GM19023 (cell line): ENCODE data around the gene TRAF4.
"Not testable (repeated sequence)": the region's sequence is repeated elsewhere in the genome, so short reads cannot be mapped to it uniquely, and the experiment has no call there.

Experiments
- ATAC-seq: cut with Tn5 transposase; IDR thresholded peaks from one replicate; pipeline ENCODE4 v1.9.1; 2021; ENCODE audit warnings: mild to moderate bottlenecking, moderate library complexity; ENCODE audit not compliant: unreplicated experiment

TRAF4 gene

GRCh38 chr17:28765038-28765437 lies 21.2 kb downstream of the TRAF4 start:
- ATAC-seq: no peak

GRCh38 chr17:28773736-28774135 lies 29.9 kb downstream of the TRAF4 start:
- no peak for ATAC-seq

DNA sequence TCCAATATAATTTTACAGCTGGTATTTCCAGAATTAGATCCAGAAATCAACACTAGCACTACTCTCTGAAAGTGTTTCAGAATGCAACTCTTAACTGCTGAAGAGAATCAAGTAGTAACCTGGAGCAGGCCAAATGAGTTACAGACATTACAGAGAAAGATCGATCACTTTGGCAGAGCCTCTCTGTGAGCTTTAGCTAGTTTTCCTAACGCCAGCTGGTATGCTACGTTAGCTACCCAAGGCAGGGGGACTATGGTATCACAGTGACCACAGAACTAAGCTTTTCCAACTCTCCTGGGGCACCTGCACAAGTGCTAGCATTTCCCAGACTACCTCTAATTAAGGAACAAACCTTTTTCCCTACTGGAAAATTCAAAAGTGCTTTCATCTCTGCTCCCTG lies 30.4 kb downstream of the TRAF4 start:
- ATAC-seq: no peak

DNA sequence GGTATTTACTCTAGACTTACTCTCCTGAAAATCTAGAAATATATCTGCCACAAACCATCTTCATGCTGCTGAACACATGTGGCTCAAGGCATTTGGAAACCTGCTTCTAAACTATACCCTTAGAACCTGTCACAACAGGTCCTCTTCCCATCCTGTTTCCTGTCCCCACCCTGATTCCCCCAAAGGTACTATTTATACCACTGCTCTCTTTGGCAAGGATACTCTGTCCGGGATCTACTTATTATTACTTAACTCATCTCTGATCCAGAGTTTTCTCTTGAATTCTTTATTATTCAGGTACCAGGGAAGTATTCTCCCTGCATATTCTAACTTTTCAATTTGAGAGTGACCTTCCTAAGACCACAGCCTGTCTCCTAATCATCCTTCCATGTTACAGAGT lies 33.4 kb downstream of the TRAF4 start:
- ATAC-seq: no peak

DNA sequence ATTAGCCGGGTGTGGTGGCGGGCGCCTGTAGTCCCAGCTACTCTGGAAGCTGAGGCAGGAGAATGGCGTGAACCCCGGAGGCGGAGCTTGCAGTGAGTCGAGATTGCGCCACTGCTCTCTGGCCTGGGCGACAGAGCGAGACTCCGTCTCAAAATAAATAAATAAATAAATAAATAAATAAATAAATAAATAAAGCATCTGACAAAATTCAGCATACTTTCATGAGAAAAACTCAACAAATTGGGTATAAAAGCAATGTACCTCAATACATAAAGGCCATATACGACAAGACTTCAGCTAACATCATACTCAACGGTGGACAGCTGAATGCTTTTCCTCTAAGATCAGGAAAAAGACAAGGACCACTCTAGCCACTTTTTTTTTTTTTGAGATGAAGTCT lies 35.8 kb downstream of the TRAF4 start:
- not testable (repeated sequence) for ATAC-seq

DNA sequence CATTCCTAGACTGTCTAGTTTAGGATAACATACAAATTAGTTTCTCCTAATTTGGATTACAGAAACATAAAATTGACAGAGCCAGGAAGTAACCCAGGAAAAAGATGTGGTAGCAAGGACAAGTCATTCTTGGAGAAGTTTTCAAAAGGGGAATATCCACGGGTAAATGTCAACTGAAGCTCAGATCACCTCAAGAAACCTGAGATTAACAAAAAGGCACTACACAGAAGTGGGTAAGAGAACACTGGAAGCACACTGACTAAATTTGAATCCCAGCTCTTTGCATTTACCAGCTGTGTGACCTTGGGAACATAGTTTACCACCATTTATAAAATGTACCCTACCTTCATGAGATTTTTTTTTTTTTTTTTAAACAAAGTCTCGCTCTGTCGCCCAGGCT lies 39.4 kb downstream of the TRAF4 start:
- no peak for ATAC-seq

GRCh38 chr17:28788100-28788499 lies 44.3 kb downstream of the TRAF4 start:
- no peak for ATAC-seq

- ATAC-seq: no peak
Measured at GRCh38 chr17:28792877-28793661, 49.3 kb downstream of the TRAF4 start.

- ATAC-seq: not testable (repeated sequence)
Measured at GRCh38 chr17:28794846-28795441, 51.1 kb downstream of the TRAF4 start.

DNA sequence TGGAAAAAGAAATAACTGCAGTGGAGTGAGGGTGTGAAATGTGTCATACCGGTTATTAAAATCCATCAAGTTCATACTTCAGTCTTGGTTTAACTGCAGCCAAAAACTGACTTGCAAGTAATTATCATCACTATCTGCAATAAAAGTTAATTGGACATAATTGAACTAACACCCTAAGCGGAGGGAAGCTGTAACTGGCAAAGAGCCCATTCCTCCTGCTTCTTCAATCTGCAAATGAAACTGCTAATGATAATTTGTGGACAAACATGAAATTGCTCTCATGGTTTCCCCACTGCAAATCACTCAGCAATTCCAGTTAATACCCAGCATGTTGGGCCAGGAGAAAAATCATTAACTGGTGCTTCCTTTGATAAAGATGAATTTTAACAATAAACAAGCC lies 52.3 kb downstream of the TRAF4 start:
- no peak for ATAC-seq
